ENCODE data around the gene HCFC1R1.
A peak's percentile ranks its signal among the peaks of the same experiment; 100 is the strongest.
"Not testable (repeated sequence)": the region's sequence is repeated elsewhere in the genome, so short reads cannot be mapped to it uniquely, and the experiment has no call there.

Gene HCFC1R1

GRCh38 chr16:3023669-3024478 is at the start of gene HCFC1R1, which contains the start of gene THOC6:
Gene HCFC1R1, minus strand, starts transcription at chr16:3023942. Its CDS starts 1 bp downstream, at chr16:3023941.
Gene THOC6, plus strand, starts transcription at chr16:3024035. Its CDS starts 292 bp downstream, at chr16:3024327.
- no peak for TF ChIP-seq CTCF (IDR thresholded peaks at IDR 0.05; ENCODE audit: insufficient read depth, low read depth, low read length, missing control alignments)
- peak within 1 kb of the TSS; percentile 94 for H3K4me3 ChIP-seq (ENCODE audit: low read length)
- DNase-seq (ENCODE audit: low read depth) = peak; percentile 99

- TF ChIP-seq CTCF (IDR thresholded peaks at IDR 0.05; ENCODE audit: insufficient read depth, low read depth, low read length, missing control alignments) = no peak
- DNase-seq (ENCODE audit: low read depth) = no peak
- no peak overlapping the region for H3K4me3 ChIP-seq (ENCODE audit: low read length)
Measured at GRCh38 chr16:3073448-3073847, 49.7 kb upstream of the HCFC1R1 start.

- H3K4me3 ChIP-seq (ENCODE audit: low read length); DNase-seq (ENCODE audit: low read depth): not testable (repeated sequence)
Measured at GRCh38 chr16:3072576-3073263, 49.0 kb upstream of the HCFC1R1 start.

- not testable (repeated sequence) for DNase-seq (ENCODE audit: low read depth)
Measured at GRCh38 chr16:3072148-3072547, 48.4 kb upstream of the HCFC1R1 start.

GRCh38 chr16:3071655-3072054 is 47.9 kb upstream of the HCFC1R1 start:
- H3K4me3 ChIP-seq (ENCODE audit: low read length) = no peak overlapping the region
- no peak for TF ChIP-seq CTCF (IDR thresholded peaks at IDR 0.05; ENCODE audit: insufficient read depth, low read depth, low read length, missing control alignments)
- no peak for DNase-seq (ENCODE audit: low read depth)

More at GRCh38 chr16:3072148-3072547, 48.4 kb upstream of the HCFC1R1 start:
- not testable (repeated sequence) for H3K4me3 ChIP-seq (ENCODE audit: low read length)

- no peak overlapping the region for H3K4me3 ChIP-seq (ENCODE audit: low read length)
- TF ChIP-seq CTCF (IDR thresholded peaks at IDR 0.05; ENCODE audit: insufficient read depth, low read depth, low read length, missing control alignments) = no peak
- DNase-seq (ENCODE audit: low read depth) = no peak
Measured at GRCh38 chr16:3070608-3071111, 46.9 kb upstream of the HCFC1R1 start.

- H3K4me3 ChIP-seq (ENCODE audit: low read length); DNase-seq (ENCODE audit: low read depth): not testable (repeated sequence)
Measured at GRCh38 chr16:3069146-3069545, 45.4 kb upstream of the HCFC1R1 start.

GRCh38 chr16:3068487-3068886 is 44.7 kb upstream of the HCFC1R1 start:
- no peak overlapping the region for H3K4me3 ChIP-seq (ENCODE audit: low read length)
- DNase-seq (ENCODE audit: low read depth) = no peak

More at GRCh38 chr16:3068487-3068886, 44.7 kb upstream of the HCFC1R1 start:
- TF ChIP-seq CTCF (IDR thresholded peaks at IDR 0.05; ENCODE audit: insufficient read depth, low read depth, low read length, missing control alignments) = no peak
